Activated T-cell treated with anti-CD3 and anti-CD28 coated beads, Interleukin-2, amount 50 U/mL, for 48 hours (primary cell): ENCODE measurements around the gene RASGEF1B.
"Not testable (repeated sequence)": the region's sequence is repeated elsewhere in the genome, so short reads cannot be mapped to it uniquely, and the experiment has no call there.

Experiments used
- DNase-seq, 2 experiments: peaks; one replicate each; pipeline ENCODE4 v3.0.0-alpha.2; 2020

Gene RASGEF1B

DNA sequence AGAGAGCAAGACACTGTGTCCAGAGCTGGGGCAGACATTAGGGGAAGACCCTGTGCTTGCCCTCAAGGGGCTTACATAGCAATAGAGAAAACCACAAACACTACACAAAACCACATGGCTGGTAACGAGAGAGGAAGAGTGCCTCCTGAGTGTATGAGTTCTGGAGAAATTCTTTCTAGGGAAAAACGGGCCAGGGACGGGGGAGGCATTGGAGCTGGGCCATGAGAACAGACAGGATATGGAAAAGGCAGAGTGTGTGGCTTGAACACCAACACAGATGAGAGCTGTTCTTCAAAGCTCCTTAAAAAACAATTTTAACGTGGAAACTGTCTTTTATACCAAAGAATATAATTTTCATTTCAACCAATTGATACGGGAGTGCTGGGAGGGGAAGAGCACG lies 42.7 kb downstream of the RASGEF1B start:
- no peak for DNase-seq

DNA sequence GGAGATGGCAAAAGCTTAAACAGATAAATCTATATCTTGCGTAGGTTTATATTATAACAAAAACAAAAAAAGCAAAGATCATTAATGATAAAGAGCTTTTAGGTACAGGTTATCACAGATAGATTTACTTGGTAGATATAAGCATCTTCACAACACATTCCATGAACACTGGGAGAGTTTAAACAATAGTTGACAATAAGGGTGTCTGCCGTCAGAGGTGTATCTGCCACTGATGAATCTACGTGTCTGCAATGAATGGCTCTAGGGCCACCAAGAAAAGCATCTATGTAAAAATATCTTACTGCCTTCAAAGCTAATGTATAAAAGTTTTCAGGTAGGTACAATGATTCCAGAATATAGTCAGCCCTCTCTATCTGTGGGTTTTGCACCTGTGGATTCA lies 43.7 kb downstream of the RASGEF1B start:
- DNase-seq: no peak

DNA sequence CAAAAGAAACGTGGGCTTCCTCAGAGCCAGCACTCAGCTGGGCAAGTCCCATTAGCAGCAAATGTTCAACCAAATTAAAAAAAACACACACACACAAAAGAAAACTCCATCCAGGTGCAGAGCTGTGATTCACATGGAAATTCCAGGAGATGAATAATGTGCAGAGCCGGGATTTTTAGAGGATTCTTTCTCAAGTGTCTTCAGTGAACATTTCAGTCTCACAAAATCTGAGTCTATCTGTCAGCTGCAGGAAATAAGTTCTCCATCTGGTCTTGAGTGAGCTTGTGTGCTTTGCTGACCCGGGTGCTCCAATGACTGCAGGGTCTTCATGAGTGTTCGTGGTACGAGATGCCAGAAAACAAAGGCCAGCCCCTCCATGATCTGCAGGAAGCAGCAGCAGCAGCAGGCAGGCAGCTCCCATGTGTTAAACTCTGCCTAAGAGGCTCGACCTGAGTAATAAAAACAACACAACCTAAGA lies 44.3 kb downstream of the RASGEF1B start:
- DNase-seq: no peak

DNA sequence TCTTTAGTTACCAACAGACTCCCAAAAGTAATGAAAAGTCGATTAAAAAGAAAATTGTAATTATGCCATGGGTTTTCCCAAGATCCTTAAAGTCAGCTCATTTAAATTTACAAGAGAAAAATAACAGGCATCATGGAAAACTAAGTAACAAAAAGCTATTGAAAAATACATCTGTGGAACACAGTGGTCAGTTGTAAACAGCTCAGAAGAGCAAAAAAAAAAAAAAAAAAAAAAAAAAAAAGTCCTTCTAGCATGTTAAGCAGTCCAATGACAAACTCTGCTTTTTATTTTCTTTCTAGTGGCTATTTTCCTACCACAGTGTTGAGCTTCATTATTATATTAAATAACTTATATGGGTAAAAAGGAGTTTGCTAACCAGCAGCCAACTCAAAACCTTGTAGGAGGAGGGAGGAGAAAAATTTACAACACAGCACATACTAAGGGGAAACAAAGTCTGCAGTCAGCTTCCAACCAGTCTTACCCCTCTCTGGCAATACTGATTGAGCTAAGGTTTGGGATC lies 44.9 kb downstream of the RASGEF1B start:
- DNase-seq: no peak

DNA sequence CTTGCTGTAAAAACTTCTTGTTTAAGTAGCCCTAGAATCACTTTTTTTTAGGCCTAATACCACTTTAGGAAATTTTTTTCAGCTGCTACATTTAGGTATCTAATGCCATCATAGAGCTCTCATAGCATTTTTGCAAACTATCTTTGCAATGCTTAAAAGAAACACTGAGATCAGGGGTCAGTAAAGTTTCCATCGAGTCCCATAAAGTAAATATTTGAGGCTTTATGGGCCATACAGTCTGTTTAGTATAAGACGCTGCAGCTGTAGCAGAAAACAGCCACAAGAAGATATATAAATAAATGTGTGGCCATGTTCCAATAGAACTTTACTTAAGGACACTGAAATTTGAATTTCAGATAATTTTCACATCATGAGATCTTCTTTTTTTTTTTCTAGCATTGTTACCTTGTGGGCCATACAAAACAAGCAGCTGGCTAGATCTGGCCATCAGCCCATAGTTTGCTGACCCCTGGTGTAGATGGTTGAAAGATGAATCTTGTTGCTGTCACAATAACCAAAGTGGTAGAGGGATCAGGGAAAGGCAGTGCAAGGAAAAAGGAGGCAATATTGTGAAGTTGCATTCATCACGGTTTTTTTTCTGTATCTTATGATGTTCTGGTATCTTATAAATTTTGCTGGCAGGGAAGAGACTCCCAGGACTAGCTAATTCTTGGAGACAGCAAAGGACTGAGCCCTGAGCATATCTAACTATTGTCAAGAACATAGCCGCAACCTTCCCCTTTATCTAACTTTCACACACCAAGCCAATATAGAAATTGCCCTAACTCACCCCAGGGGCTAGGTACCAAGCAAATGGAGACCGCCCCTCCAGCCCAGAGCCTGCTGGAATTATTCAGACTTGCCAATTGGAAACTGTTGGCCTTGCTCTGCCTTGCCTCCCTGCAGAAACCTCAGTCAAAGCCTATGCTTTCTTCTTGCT lies 46.6 kb downstream of the RASGEF1B start:
- DNase-seq: no peak

DNA sequence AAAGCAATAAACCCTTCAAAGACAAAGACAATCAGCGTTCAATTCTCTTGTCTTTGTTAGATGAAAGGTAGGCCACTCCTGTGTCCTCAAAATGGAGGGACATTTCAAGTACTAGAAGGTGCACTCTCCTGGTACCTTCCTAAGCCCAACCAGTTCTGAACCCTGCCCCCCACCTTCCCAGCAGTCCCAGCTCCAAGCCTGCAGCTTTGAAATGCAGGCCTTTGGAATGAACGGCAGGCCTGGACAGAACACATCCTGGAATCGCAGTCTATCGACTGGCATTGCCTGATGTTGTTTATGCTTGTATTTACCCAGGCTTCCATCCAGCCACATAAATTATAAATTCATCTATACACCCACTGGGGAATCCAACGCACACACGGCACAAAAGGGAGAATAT lies 47.4 kb downstream of the RASGEF1B start:
- no peak for DNase-seq

DNA sequence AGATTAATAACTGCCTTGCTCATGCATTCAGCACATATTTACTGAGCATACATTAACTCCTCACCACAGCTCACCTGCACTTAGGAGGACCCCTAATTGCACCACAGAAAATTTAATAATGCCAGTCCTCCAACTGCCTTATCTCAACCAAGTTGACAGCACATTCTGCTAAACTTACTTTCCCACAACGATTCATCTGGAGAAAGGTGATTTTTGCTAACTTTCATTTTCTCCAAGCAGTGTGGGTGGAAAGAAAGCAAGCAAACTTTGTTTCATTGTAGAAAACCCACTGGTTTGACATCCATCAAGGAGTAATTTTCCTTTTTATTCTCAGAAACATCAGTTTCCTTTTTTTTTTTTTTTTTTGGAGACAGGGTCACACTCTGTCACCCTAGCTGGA lies 49.1 kb downstream of the RASGEF1B start:
- DNase-seq: no peak

DNA sequence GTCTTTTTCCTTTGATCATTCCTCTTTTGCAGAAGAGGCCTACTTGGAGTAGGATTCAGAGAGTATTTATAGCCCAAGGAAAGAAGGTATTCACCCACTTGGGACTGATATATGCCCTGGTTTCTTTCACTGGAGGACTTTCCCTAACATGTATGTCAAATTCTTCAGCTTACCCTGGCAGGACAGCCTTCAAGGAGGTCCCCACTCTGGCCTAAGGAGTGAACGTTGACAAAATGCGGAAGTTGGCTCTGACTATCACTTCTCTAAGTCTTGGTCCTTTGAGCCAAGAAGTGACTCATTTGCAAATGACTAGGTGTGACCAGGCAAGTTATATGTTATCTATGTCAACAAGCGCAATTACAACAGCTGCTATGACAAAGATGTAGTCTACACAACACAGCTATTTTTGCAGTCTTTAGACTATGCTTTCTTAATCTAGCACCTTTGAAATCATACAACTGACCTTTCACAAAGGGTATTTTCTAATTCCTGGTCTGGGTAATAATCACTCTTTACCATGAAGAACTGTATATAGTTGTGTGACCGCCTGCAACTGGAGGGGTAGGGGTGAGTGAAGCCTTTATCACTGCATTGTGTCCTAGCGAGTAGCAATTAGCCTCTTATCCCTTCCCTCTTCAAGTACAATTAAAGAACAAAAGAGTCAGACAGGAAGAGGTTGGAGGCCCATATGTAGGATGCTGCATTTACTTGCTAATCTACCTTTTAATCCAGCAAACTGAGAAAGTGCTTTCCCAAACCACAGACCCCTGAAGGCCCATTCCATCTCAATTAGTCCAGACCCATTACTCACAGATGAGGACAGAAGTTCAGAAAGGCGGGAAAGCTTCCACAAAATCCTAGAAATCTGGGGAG lies 50.1 kb downstream of the RASGEF1B start:
- no peak for DNase-seq

DNA sequence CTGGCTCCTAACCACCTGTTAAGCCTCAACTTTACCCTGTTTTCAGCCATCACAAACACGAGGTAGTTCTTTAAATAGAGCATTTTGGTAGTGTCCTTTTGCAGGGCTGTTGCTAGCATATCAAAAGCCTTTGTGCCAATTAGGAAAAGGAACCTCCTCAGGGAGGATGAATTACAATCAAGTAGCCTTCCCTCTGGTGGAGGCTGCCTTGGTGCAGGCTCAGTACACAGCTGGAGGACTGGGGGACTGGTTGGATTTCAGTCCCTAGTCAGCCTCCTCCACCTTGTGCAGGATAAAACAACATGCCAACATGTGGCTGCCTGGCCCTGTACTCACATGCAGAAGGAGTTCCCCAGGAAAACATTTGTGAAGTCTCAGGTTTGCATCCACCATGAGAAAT lies 53.1 kb downstream of the RASGEF1B start:
- DNase-seq: no peak

DNA sequence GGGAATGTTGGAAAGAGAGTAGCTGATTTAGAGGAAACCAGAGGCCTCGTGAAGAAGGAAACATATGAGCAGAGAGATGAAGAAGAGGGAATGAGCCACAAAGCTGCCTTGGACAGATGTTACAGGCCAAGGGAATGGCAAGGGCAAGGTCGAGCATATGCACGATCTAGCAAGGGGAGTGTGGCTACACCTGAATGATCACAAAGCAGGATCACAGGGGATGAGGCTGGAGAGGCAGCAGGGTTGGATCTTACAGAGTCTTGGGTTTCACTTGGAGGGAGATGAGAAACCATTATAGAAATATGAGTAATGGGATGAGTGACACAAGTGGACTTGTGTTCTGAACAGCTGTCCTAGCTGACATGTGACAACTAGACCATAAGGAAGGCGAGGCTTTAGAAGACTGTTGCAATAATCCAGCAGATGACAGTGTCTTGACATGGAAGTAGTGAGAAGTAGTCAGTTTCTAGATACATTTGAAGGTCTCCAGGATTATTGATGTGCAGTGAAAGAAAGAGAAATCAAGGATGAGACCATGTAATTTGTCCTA lies 58.7 kb downstream of the RASGEF1B start:
- DNase-seq: no peak

DNA sequence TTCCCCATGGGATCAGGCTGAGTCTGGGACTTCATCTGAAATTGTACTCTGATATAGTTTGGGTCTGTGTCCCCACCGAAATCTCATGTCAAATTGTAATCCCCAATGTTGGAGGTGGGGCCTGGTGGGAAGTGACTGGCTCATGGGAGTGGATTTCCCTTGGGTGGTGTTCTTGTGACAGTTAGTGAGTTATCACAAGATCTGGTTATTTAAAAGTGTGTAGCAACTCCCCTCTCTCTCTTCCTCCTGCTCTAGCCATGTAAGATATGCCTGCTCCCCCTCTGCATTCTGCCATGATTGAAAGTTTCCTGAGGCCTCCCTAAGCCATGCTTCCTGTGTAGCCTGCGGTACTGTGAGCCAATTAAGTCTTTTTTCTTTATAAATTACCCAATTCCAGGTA lies 61.0 kb downstream of the RASGEF1B start:
- no peak for DNase-seq

DNA sequence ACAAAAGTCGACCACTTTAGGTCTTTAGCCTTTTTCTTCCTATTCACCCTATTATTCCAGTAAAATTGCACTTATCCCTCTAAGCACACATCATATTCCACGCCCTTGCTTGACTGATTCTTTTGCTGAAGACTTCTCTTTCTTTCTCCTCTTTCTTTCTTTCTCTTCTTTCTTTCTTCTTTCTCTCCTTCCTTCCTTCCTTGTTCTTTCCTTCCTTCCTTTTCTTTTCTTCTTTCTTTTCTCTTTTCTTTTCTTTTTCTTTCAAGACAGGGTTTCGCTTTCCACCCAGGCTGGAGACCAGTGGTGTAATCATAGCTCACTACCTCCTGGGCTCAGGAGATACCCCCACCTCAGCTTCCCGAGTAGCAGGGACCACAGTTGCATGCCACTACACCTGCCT lies 61.9 kb downstream of the RASGEF1B start:
- no peak for DNase-seq

DNA sequence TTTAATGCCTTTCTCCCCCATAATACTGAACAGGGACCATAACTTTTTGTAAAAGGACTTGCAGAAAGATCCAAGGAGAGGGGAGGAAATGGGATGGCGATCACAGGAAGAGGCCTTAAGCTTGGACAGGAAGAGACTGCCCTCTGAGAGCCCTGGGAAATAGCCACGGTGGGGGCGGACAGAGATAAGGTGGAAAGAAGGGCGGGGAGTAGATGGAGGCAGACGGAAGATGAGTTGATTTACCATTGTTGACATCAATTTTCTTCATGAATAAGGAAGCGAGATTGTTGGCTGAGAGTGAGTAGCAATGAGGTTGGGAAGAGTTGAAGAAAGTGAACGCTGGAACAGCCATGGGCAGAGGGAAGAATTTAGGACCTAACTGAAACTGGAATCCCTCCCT lies 63.4 kb downstream of the RASGEF1B start:
- DNase-seq: no peak

DNA sequence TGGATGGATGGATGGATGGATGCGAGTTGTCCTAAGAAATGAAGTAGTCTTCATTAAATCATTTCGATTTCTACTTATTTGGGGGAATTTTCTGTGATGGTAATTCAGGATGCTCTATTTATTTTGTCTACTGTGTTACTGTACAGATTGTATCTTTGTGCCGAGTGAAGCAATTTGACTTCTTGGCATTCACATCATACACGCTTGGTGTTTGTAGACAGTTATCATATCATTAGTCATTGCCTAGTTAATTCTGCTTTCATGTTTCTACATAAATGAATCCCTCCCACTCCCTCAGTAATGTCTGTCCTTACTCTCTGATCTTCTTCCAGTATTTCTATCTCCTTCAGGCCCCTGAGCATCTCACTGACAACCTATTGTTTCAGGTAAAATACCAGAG lies 64.0 kb downstream of the RASGEF1B start:
- DNase-seq: no peak

DNA sequence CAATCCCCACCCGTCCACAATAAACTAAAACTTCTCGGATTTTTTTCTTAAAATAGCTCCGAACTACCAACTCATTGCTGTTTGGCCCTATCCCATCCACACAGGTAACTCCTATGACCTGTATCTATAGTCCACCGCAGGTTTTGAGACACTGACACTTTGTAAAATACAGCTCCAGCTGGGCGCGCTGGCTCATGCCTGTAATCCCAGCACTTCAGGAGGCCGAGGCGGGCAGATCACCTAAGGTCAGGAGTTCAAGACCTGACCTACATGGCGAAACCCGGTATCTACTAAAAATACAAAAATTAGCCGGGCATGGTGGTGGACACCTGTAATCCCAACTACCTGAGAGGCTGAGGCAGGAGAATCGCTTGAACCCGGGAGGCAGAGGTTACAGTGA lies 65.2 kb downstream of the RASGEF1B start:
- DNase-seq: not testable (repeated sequence)

DNA sequence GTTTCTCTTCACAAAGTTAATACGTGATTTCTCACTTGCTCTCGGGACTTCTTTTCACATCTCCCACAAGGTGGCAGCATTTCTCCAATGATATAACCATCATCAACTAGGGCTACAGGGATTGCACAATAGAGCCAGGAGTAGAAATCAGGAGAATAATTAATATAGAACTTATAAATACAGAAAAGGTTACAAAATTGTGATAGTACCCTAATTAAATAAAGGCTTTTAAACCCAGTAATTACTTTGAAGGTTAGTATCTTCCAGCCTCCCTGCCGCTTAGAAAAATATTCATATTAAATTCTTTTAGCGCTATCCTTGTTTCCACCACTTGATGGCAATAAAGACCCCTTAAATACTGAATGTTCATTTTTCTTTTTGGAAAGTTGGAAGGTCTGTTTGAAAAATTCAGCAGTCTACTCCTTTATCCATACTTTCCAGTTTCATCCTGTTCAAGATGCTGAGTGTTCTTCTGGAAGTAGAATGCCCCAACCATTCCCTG lies 65.8 kb downstream of the RASGEF1B start:
- no peak for DNase-seq

DNA sequence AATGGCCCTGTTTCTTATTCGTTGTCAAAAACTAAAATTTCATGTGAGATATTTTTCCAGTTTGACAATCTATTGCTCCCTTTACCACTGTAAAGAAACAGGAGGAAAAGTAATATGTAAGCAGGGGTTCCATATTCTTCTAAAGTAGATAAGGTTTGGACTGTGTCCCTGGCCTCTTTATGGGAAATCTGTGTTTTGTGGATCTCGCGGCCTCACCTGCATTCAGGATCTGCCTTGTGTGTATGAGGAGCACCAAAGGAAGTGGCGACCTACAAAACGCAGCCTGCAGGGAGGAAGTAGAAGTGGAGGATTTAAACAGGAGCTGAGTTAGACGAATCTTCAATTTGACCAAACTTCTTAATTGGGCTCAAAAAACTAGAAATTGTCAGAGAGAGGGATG lies 67.0 kb downstream of the RASGEF1B start:
- no peak for DNase-seq

DNA sequence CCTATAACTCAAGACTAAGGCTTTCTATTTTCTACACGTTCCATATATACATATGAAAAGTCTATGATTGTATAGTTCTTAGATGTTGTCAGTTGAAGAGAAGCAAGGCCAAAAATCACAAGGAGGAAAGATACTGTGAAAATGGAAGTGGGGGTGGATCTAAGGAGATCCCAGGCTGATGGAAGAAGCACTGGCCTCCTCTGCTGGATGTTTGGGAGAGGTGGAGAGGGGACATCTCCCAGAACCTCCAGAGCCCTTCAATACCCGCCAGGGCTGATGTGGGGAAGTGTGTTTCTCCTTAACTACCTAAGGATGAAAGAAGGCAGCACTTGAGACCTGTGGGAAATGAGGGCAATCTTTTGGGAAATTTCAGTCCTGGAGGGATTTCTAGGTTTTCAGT lies 67.4 kb downstream of the RASGEF1B start:
- DNase-seq: no peak

DNA sequence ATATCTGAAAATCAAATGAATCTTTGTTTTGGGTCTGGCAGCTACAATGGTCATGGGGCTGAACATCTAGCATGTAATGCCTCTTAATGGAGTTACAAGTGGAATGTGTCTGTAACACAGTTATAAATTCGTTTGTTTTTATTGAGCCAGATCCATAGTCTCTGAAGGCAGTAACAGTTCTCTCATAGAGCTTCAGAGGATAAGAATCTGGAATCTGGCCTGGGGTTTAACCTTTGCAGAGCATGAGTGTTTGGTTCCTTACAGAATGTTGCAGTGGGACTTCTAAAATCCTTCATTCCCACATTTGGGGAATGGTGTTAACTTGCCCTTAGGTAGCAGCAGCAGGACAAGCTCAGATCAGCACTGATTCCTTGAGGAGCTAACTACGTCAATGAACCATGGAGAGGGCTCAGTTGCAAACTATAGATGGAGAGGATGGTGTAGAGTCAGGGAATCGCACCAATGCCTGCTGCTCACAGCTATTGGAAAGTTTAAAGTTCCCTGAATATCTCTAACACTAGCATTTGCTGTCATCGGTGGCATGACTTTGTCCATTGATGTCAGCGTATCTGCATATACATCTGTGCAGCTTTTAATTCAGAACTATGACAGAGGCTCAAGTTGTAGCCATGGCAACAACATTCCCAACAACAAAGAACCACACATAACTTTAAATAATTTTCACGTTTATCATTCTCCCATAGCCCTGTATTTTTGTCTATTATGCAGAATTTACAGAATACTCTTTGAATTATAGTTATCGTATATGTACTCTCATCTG lies 72.2 kb downstream of the RASGEF1B start:
- DNase-seq: no peak

DNA sequence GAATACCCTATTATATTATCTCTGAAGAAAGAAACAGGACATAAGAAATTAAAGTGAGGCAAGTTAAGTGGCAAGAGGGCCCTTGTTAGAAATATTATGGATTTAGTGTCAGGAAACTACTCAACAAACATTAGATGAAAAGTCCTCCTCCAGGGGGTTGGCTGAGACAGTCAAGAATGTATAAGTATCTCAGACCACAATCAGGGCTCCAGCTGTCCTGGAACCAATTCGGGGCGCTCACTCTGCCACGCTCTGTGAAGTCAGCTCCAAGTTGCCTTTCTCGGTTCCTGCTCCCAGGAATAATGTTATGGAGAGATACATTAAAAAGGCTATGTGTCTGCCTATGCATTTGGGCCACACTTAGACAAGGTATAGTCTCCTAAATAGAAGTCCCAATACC lies 73.3 kb downstream of the RASGEF1B start:
- no peak for DNase-seq

DNA sequence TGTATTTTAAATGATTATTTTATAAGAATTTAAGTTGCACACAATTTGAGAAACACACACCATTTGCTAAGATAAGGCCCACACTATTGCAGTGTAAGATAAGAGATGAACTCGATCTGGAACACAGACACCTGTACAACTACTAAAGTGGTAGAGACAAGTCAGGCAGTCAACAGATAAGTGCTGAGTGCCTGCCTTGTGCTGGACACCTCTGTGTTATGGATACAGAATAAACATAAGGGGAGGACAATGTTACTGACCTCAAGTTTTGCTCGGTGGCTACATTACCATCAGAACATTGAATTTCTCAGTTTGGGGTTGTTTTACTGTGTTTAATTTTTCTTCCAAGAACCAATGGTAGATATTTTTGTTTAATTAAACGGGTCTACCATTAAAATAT lies 74.1 kb downstream of the RASGEF1B start:
- DNase-seq: no peak

DNA sequence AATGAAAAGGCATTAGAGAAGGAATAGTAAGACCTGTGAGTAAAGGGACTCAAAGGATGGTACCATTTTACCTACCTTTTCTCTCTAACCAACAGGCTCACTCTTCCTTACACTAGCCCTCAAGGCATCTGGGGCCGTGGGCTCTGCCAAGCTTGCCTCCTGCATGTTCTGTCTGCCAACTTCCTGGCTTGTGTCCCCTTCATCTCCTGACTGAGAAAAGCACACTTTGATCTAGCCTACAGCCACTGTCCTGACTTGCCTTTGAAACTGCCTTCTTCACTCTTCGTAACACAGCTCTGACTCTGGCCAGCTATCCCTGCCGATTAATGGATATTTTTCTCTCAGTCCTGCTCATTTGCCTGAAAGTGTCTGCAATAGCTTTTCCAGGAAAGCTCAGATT lies 76.5 kb downstream of the RASGEF1B start:
- DNase-seq: no peak
